Fibroblast of lung (primary cell): ENCODE measurements around the gene UBE2QL1.

Source experiments
- CTCF ChIP-seq, 2 donors: IDR thresholded peaks in 1 of 2; conservative IDR thresholded peaks in 1 of 2; 1 replicate in 1 of 2; 2 replicates in 1 of 2; pipeline ENCODE4 v1.5.1; 2011 to 2012; ENCODE audit warnings: low read length in 2 of 2, control low read depth in 1 of 2, inconsistent platforms in 1 of 2, low read depth in 1 of 2, mild to moderate bottlenecking in 1 of 2
- EZH2 ChIP-seq: IDR thresholded peaks from 2 replicates; pipeline ENCODE4 v1.5.1; 2012; ENCODE audit warnings: low read length, control low read depth, mild to moderate bottlenecking; ENCODE audit errors: missing control alignments

- TF ChIP-seq CTCF (conservative IDR thresholded peaks at IDR 0.05 in 1 of 2, IDR thresholded peaks at IDR 0.05 in 1 of 2; ENCODE audit: low read depth in 1 of 2, low read length in 2 of 2) (no peak), EZH2 (no peak)
Observed at GRCh38 chr5:6450319-6450833, 1.7 kb downstream of the UBE2QL1 start.
